Measurements from ENCODE around the gene RTL9. TPM values are rescaled to one million over a fixed set of nuclear protein-coding genes. Genes with fewer than 3 reads are reported as not detected.
"Not testable (repeated sequence)": the region's sequence is repeated elsewhere in the genome, so short reads cannot be mapped to it uniquely, and the experiment has no call there.

The RTL9 gene
- total RNA-seq, 1 donor from 2014 or later = 0.22 TPM

- no peak for DNase-seq (ENCODE audit: low spot score)
These were observed 45.7 kb downstream of the RTL9 start for GRCh38 chrX:110404376-110404775.

- DNase-seq (ENCODE audit: low spot score) = not testable (repeated sequence)
These were observed 47.6 kb downstream of the RTL9 start for GRCh38 chrX:110406250-110406649.

GRCh38 chrX:110406822-110407221 lies 48.2 kb downstream of the RTL9 start:
- no peak for DNase-seq (ENCODE audit: low spot score)

- no peak for DNase-seq (ENCODE audit: low spot score)
These were observed 49.4 kb downstream of the RTL9 start for GRCh38 chrX:110407910-110408545.

Other genes with a start within 250 kb of the RTL9 start
- 4.5 TPM for gene AMMECR1, start 40.8 kb upstream of the RTL9 start, total RNA-seq